ENCODE measurements around the gene CCDC184. TPM values are rescaled to one million over a fixed set of nuclear protein-coding genes. Genes with fewer than 3 reads are reported as not detected.
A peak's percentile ranks its signal among the peaks of the same experiment; 100 is the strongest.
"Not testable (repeated sequence)": the region's sequence is repeated elsewhere in the genome, so short reads cannot be mapped to it uniquely, and the experiment has no call there.

The CCDC184 gene
- polyA plus RNA-seq, 3 donors, result 0.03 TPM; not detected in 2

- Histone ChIP-seq H3K27me3 (ENCODE audit: control insufficient read depth in 2 of 2, insufficient read depth in 2 of 2, low read length in 2 of 2) (no peaks in the 10 kb centered on the region), H3K4me2 (replicated peaks; ENCODE audit: extremely low read depth, low read length, poor library complexity, severe bottlenecking) (no peak overlapping the region), H3K79me2 (ENCODE audit: insufficient read depth, low read length) (peaks cover 5% of the 10 kb centered on the region), H3K36me3 (replicated peaks in 1 of 2; ENCODE audit: control insufficient read depth in 1 of 2, insufficient read depth in 2 of 2, low read length in 2 of 2) (peaks cover 68 to 86% of the 10 kb centered on the region in 2 donors), H3K9me3 (replicated peaks in 1 of 2; ENCODE audit: control insufficient read depth in 1 of 2, insufficient read depth in 1 of 2, low read length in 2 of 2) (no peaks in the 10 kb centered on the region), H3K9ac (ENCODE audit: insufficient read depth, low read length, poor library complexity, severe bottlenecking) (no peak overlapping the region), H2AFZ (ENCODE audit: insufficient read depth, low read depth, low read length, poor library complexity, severe bottlenecking) (no peak overlapping the region), H3K4me3 (replicated peaks in 1 of 3; ENCODE audit: low read depth in 2 of 3, low read length in 3 of 3) (no peak overlapping the region), H3K4me1 (ENCODE audit: control insufficient read depth in 1 of 2, insufficient read depth in 2 of 2, low read length in 2 of 2) (no peaks in the 10 kb centered on the region), H3K27ac (ENCODE audit: low read depth in 1 of 2, low read length in 2 of 2) (no peak overlapping the region), H4K20me1 (ENCODE audit: insufficient read depth, low read length) (peaks cover 5% of the 10 kb centered on the region)
- DNase-seq, result no peak
- Mint-ChIP-seq H3K9me3 (no peaks in the 10 kb centered on the region), H3K4me1 (no peaks in the 10 kb centered on the region), H3K36me3 (peaks cover 75 to 86% of the 10 kb centered on the region in 2 donors), H3K4me3 (no peak overlapping the region), H3K27ac (peak overlapping the region in 1 of 7 donors; percentile 1), H3K27me3 (ENCODE audit: low read depth in 3 of 3) (peaks cover 0 to 1% (median 0%) of the 10 kb centered on the region in 3 donors)
- intact Hi-C loops (cut with micrococcal nuclease), result no loop called here
- TF ChIP-seq CTCF (IDR thresholded peaks at IDR 0.05), result no peak
- WGBS (ENCODE audit: insufficient coverage), result no CpG with 5 or more reads among the region's 1 CpG
Observed at GRCh38 chr12:48145981-48146380, 37.5 kb upstream of the CCDC184 start.

GRCh38 chr12:48151103-48151771, 32.2 kb upstream of the CCDC184 start:
- peaks cover 39% of the 10 kb centered on the region for H3K79me2 ChIP-seq (ENCODE audit: insufficient read depth, low read length)
- peaks cover 1 to 2% of the 10 kb centered on the region in 2 donors for H3K4me1 ChIP-seq (ENCODE audit: control insufficient read depth in 1 of 2, insufficient read depth in 2 of 2, low read length in 2 of 2)
- H3K4me3 ChIP-seq (replicated peaks in 1 of 3; ENCODE audit: low read depth in 2 of 3, low read length in 3 of 3), result no peak overlapping the region
- H3K27me3 ChIP-seq (ENCODE audit: control insufficient read depth in 2 of 2, insufficient read depth in 2 of 2, low read length in 2 of 2), result no peaks in the 10 kb centered on the region
- no peak for DNase-seq
- Mint-ChIP-seq H3K4me3 (no peak overlapping the region), H3K9me3 (no peaks in the 10 kb centered on the region), H3K4me1 (peaks cover 2% of the 10 kb centered on the region), H3K36me3 (peaks cover 66 to 81% of the 10 kb centered on the region in 2 donors), H3K27me3 (ENCODE audit: low read depth in 3 of 3) (peaks cover 0 to 1% (median 0%) of the 10 kb centered on the region in 3 donors), H3K27ac (no peak overlapping the region)
- peaks cover 17% of the 10 kb centered on the region for H4K20me1 ChIP-seq (ENCODE audit: insufficient read depth, low read length)
- H3K36me3 ChIP-seq (replicated peaks in 1 of 2; ENCODE audit: control insufficient read depth in 1 of 2, insufficient read depth in 2 of 2, low read length in 2 of 2), result peaks cover 72 to 78% of the 10 kb centered on the region in 2 donors
- 100% methylated on average over 1 of the region's 2 CpGs for WGBS (ENCODE audit: insufficient coverage)
- TF ChIP-seq CTCF (IDR thresholded peaks at IDR 0.05), result no peak
- no peaks in the 10 kb centered on the region for H3K9me3 ChIP-seq (replicated peaks in 1 of 2; ENCODE audit: control insufficient read depth in 1 of 2, insufficient read depth in 1 of 2, low read length in 2 of 2)
- H3K27ac ChIP-seq (ENCODE audit: low read depth in 1 of 2, low read length in 2 of 2), result no peak overlapping the region
- H3K9ac ChIP-seq (ENCODE audit: insufficient read depth, low read length, poor library complexity, severe bottlenecking), result no peak overlapping the region
- no peak overlapping the region for H3K4me2 ChIP-seq (replicated peaks; ENCODE audit: extremely low read depth, low read length, poor library complexity, severe bottlenecking)
- no peak overlapping the region for H2AFZ ChIP-seq (ENCODE audit: insufficient read depth, low read depth, low read length, poor library complexity, severe bottlenecking)
- intact Hi-C loops (cut with micrococcal nuclease), result loop anchor here in 1 of 2 donors (10.0 kb wide), 1 partner anchor 186 kb away; the partner anchor contains the start of gene TMEM106C

GRCh38 chr12:48155786-48156185, 27.7 kb upstream of the CCDC184 start:
- H3K36me3 ChIP-seq (replicated peaks in 1 of 2; ENCODE audit: control insufficient read depth in 1 of 2, insufficient read depth in 2 of 2, low read length in 2 of 2), result peaks cover 29 to 32% of the 10 kb centered on the region in 2 donors
- H4K20me1 ChIP-seq (ENCODE audit: insufficient read depth, low read length), result peaks cover 12% of the 10 kb centered on the region
- Mint-ChIP-seq H3K36me3 (peaks cover 29 to 36% of the 10 kb centered on the region in 2 donors), H3K4me1 (peaks cover 16% of the 10 kb centered on the region)
- H3K27ac ChIP-seq (ENCODE audit: low read depth in 1 of 2, low read length in 2 of 2); H3K27me3 ChIP-seq (ENCODE audit: control insufficient read depth in 2 of 2, insufficient read depth in 2 of 2, low read length in 2 of 2); H3K9me3 Mint-ChIP-seq; H3K27ac Mint-ChIP-seq; H3K4me2 ChIP-seq (replicated peaks; ENCODE audit: extremely low read depth, low read length, poor library complexity, severe bottlenecking); DNase-seq; H3K4me3 Mint-ChIP-seq; H3K9ac ChIP-seq (ENCODE audit: insufficient read depth, low read length, poor library complexity, severe bottlenecking); H3K27me3 Mint-ChIP-seq (ENCODE audit: low read depth in 3 of 3); H3K9me3 ChIP-seq (replicated peaks in 1 of 2; ENCODE audit: control insufficient read depth in 1 of 2, insufficient read depth in 1 of 2, low read length in 2 of 2); H3K4me3 ChIP-seq (replicated peaks in 1 of 3; ENCODE audit: low read depth in 2 of 3, low read length in 3 of 3); H2AFZ ChIP-seq (ENCODE audit: insufficient read depth, low read depth, low read length, poor library complexity, severe bottlenecking): not testable (repeated sequence)
- peaks cover 45% of the 10 kb centered on the region for H3K79me2 ChIP-seq (ENCODE audit: insufficient read depth, low read length)
- intact Hi-C loops (cut with micrococcal nuclease), result loop anchor here (2.0 to 10.0 kb wide), 4 partner anchors 43 to 191 kb away; partner anchors contain the start of genes SENP1 (in 2 of the 2) and TMEM106C (in 1 of the 2)
- 90% methylated on average over 2 of the region's 5 CpGs for WGBS (ENCODE audit: insufficient coverage)
- H3K4me1 ChIP-seq (ENCODE audit: control insufficient read depth in 1 of 2, insufficient read depth in 2 of 2, low read length in 2 of 2), result peaks cover 13 to 16% of the 10 kb centered on the region in 2 donors
